Fibroblast of pulmonary artery (primary cell): ENCODE results near the gene UBE2A.

Source experiments
- DNase-seq: peaks from one replicate; pipeline ENCODE4 v3.0.0-alpha.2; 2010; ENCODE audit warnings: low read depth
- H3K4me3 ChIP-seq: replicated peaks from 2 replicates; pipeline ENCODE4 v1.5.1; 2011; ENCODE audit warnings: low read depth, mild to moderate bottlenecking, control low read depth, low read length, moderate library complexity
- CTCF ChIP-seq: IDR thresholded peaks from 2 replicates; pipeline ENCODE4 v1.5.1; 2011; ENCODE audit warnings: mild to moderate bottlenecking, control low read depth, low read length, inconsistent platforms; ENCODE audit errors: missing control alignments

UBE2A gene

GRCh38 chrX:119614776-119615175 is 40.4 kb downstream of the UBE2A start:
- no peak for DNase-seq
- no peak for TF ChIP-seq CTCF
- no peak overlapping the region for H3K4me3 ChIP-seq

- DNase-seq = no peak
- TF ChIP-seq CTCF = no peak
- H3K4me3 ChIP-seq = no peak overlapping the region
These were observed 43.3 kb downstream of the UBE2A start for GRCh38 chrX:119617517-119618164.

GRCh38 chrX:119618439-119618838 is 44.1 kb downstream of the UBE2A start:
- no peak for DNase-seq
- H3K4me3 ChIP-seq = no peak overlapping the region
- TF ChIP-seq CTCF = no peak

- TF ChIP-seq CTCF = no peak
- peak; percentile 74 for DNase-seq
- H3K4me3 ChIP-seq = no peak overlapping the region
These were observed 48.2 kb downstream of the UBE2A start for GRCh38 chrX:119622356-119623232.

GRCh38 chrX:119624417-119624816 is 50.1 kb downstream of the UBE2A start:
- no peak for DNase-seq
- no peak overlapping the region for H3K4me3 ChIP-seq
- TF ChIP-seq CTCF = no peak

GRCh38 chrX:119624951-119625668 is 50.7 kb downstream of the UBE2A start:
- TF ChIP-seq CTCF = no peak
- DNase-seq = no peak
- no peak overlapping the region for H3K4me3 ChIP-seq
